Effector memory CD4-positive, alpha-beta T cell (primary cell): ENCODE data around the gene PTCD3.

Experiments used
- DNase-seq, 3 donors: peaks; one replicate each; pipeline ENCODE4 v3.0.0-alpha.2; 2020
- H3K27ac ChIP-seq: 2 replicates; pipeline ENCODE4 v1.7.0; 2013; ENCODE audit warnings: mild to moderate bottlenecking, low read length, moderate library complexity; ENCODE audit not compliant: insufficient read depth, poor library complexity, severe bottlenecking
- H3K27me3 ChIP-seq: replicated peaks from 2 replicates; pipeline ENCODE4 v1.7.0; 2013; ENCODE audit warnings: mild to moderate bottlenecking, low read length; ENCODE audit not compliant: insufficient read depth, control insufficient read depth, poor library complexity, severe bottlenecking
- H3K36me3 ChIP-seq: 2 replicates; pipeline ENCODE4 v1.7.0; 2013; ENCODE audit warnings: mild to moderate bottlenecking, low read length, moderate library complexity; ENCODE audit not compliant: control insufficient read depth, insufficient read depth
- H3K4me1 ChIP-seq: 2 replicates; pipeline ENCODE4 v1.7.0; 2013; ENCODE audit warnings: low read length, mild to moderate bottlenecking; ENCODE audit not compliant: control insufficient read depth, insufficient read depth, poor library complexity, severe bottlenecking
- H3K4me3 ChIP-seq: 2 replicates; pipeline ENCODE4 v1.7.0; 2013; ENCODE audit warnings: low read length, low read depth, mild to moderate bottlenecking; ENCODE audit not compliant: insufficient read depth, poor library complexity, severe bottlenecking
- H3K9me3 ChIP-seq: 2 replicates; pipeline ENCODE4 v1.7.0; 2013; ENCODE audit warnings: mild to moderate bottlenecking, low read length, moderate library complexity; ENCODE audit not compliant: control insufficient read depth

PTCD3 gene

DNA sequence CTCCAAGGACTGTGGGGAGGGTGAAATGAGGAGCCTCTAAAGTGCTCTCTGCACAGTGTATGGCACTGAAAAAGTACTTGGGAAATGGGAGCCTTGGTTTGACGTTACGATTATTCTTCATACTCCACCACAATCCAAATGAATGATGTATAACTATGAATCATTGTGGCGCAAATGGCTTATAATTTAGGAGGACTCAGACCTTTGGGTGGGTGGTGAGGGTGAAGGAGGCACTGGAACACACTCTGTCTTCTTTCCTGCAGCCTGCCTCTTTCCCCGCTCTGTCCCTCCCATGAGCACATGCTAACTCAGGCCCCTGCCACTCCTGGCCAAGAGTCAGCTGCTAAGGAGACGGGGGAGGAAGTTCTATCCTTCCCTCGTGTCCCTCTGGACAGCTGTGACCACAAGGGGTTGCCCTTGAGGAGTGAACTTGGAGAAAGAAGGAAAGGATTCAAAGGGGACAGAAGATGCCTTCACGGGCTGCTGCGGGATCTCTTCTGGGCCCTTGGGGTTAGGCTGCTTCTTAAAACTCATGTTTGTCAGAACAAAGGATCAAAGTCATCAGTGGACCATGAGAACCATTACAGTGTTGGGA is 36.8 kb upstream of the PTCD3 start:
- DNase-seq: no peak
- no peaks in the 10 kb centered on the region for H3K27me3 ChIP-seq
- no peak overlapping the region for H3K27ac ChIP-seq
- no peak overlapping the region for H3K4me3 ChIP-seq
- H3K4me1 ChIP-seq: peaks cover 10% of the 10 kb centered on the region
- no peaks in the 10 kb centered on the region for H3K9me3 ChIP-seq
- peaks cover 60% of the 10 kb centered on the region for H3K36me3 ChIP-seq

DNA sequence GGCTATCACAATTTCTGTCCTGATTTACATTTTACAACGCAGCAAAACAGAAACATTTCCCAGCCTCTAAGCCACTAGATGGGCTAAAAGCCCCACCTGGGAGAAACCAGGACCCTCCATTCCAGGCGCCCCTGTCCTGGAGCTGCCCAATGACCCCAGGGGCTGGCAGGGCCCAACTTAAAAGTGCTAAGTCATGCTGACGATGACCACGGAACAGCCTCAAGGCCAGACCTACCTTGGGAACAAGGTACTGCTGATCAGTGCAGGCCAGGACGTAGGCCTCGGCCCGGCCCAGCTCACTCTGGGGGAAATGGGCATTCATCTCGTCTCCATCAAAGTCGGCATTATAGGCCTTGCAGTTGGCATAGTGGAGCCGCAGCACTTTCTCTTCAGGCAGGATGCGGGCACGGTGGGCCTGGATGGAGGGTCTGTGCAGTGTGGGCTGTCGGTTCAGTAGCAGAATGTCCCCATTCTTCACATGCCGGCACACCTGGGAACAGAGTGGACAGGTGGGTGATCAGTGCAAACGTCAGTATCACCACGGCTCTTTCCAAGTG is 36.2 kb upstream of the PTCD3 start:
- H3K9me3 ChIP-seq: no peaks in the 10 kb centered on the region
- H3K36me3 ChIP-seq: peaks cover 54% of the 10 kb centered on the region
- no peak for DNase-seq
- H3K4me3 ChIP-seq: no peak overlapping the region
- no peak overlapping the region for H3K27ac ChIP-seq
- no peaks in the 10 kb centered on the region for H3K27me3 ChIP-seq
- peaks cover 10% of the 10 kb centered on the region for H3K4me1 ChIP-seq

DNA sequence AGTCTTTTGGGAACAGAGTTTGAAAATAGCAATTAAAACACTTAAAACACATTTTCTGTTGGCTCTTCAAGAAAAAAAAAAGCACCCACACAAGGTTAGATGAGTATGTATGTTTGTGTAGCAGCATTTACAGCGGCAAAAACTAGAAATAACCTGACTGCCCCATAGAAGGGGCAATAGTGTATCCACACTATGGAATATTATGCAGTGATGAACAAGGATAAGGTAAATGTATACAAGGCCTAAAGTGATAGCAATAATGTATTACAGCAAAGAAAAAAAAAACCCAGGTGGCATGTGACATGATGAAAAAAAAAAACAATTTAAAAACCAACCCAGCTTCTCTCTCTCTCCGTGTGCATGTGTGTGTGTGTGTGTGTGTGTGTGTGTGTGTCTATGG is 35.2 kb upstream of the PTCD3 start:
- peaks cover 10% of the 10 kb centered on the region for H3K4me1 ChIP-seq
- DNase-seq: no peak
- no peaks in the 10 kb centered on the region for H3K9me3 ChIP-seq
- H3K27ac ChIP-seq: no peak overlapping the region
- H3K36me3 ChIP-seq: peaks cover 44% of the 10 kb centered on the region
- H3K4me3 ChIP-seq: no peak overlapping the region
- no peaks in the 10 kb centered on the region for H3K27me3 ChIP-seq

DNA sequence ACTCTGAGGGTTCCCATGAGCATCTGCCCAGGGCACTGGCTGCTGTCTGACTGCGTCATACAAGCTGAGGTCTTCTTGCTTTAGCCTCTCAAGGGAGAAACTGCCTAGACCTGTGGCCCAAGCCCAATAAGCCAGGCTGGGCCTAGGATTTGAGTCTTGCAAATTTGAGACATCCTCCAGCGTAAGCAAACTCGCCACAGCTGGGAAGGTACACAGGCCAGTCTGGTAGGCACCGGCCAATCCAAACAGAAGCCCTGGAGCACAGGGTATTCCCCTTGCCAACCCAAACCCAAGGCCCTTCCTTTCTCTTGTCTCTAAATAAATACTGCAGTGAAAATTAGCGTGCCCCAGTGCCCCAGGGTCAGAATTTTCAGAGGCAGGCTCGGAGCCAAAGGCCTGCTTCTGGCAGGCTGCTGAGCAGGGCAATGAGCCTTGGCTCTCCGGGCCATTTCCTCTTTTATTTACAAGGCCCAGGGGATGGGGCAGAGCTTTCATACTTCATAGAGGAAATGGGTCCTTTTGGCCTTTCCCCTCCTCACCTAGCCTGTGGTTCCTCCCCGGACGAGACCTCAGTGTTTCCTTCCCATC is 33.7 kb upstream of the PTCD3 start:
- Histone ChIP-seq H3K9me3 (no peaks in the 10 kb centered on the region), H3K27me3 (no peaks in the 10 kb centered on the region), H3K4me1 (peaks cover 10% of the 10 kb centered on the region), H3K27ac (no peak overlapping the region), H3K4me3 (no peak overlapping the region), H3K36me3 (peaks cover 47% of the 10 kb centered on the region)
- DNase-seq: no peak

DNA sequence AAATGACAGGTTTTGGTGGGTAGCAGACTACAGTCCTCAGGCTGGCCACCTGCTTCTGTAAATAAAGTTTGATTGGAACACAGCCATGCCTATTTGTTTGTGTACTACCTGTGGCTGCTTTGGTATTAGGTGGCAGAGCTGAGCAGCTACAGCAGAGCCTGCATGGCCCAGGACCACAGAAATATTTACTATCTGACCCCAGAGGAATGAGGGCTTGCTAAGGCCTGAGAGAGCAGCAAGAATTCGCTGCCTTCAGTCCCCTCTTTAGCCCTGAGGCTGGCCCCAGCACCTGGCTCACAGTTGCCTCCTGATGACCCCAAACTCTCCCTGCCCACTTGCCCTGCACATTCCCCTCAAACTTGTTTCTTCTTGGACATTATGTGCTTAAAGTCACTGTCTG is 32.8 kb upstream of the PTCD3 start:
- Histone ChIP-seq H3K27ac (no peak overlapping the region), H3K4me3 (no peak overlapping the region), H3K4me1 (peaks cover 5% of the 10 kb centered on the region), H3K36me3 (peaks cover 54% of the 10 kb centered on the region), H3K27me3 (no peaks in the 10 kb centered on the region), H3K9me3 (no peaks in the 10 kb centered on the region)
- no peak for DNase-seq

DNA sequence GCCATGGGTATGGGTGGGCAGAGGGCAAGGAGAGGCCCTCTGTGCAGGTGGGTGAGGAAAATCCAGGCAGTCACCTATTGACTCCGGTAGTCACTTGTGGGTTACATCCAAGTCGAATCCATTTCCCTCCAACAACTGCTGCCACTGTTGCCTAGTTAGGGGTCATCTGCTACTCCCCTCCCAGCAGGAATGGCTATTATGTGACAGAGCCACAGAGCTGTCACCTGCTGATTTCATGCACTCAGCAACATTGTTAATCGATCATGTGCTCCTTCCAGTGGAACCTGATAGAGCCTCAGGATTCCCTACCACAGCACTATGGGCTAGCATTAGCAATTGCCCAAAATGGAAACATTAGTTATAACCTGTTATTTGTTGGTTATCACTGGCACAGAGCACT is 31.8 kb upstream of the PTCD3 start:
- H3K4me1 ChIP-seq: no peaks in the 10 kb centered on the region
- DNase-seq: no peak
- no peak overlapping the region for H3K27ac ChIP-seq
- H3K27me3 ChIP-seq: no peaks in the 10 kb centered on the region
- no peak overlapping the region for H3K4me3 ChIP-seq
- H3K9me3 ChIP-seq: no peaks in the 10 kb centered on the region
- H3K36me3 ChIP-seq: peaks cover 53% of the 10 kb centered on the region

DNA sequence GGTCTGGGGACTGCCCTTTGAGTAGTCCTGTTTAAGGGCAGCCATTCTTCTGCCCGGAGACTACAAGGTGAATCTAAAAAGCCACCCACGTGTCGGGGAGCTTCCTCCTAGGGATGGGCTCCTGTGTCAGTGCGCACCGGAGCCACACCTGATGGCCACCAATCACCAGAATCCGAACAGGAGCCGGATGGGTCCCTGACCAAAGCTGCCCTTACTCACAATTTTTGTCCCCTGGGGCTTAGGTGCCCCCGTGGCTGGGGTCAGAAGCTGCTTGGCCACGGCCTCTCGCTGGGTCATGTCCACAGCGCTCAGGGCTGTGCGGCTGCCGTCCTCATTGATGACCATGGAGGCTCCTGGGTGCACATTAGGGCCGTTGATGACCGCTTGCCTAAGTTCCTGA is 31.2 kb upstream of the PTCD3 start:
- DNase-seq: no peak
- H3K27ac ChIP-seq: no peak overlapping the region
- H3K27me3 ChIP-seq: no peaks in the 10 kb centered on the region
- H3K4me3 ChIP-seq: no peak overlapping the region
- H3K4me1 ChIP-seq: peaks cover 3% of the 10 kb centered on the region
- H3K36me3 ChIP-seq: peaks cover 48% of the 10 kb centered on the region
- H3K9me3 ChIP-seq: no peaks in the 10 kb centered on the region

DNA sequence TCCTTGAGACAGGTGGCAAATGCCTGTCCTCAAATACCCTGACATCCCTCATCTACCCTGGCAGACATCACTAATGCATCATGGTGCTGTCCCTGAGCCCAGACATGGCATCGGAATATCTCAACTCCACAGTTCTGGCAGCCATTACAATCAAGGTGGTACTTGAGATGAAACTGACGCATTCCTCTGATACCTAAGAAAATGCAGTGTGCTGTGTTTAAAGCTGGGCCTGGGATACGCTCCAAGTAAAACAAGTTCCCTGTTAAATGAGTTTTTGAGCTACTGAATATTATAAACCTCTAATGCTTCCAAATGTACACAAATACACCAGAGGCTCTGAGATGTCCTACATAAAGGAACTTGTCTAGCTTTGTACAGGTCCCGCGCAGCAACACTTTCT is 30.1 kb upstream of the PTCD3 start:
- Histone ChIP-seq H3K4me3 (no peak overlapping the region), H3K4me1 (peaks cover 12% of the 10 kb centered on the region), H3K36me3 (peaks cover 37% of the 10 kb centered on the region), H3K27me3 (no peaks in the 10 kb centered on the region), H3K27ac (no peak overlapping the region), H3K9me3 (no peaks in the 10 kb centered on the region)
- no peak for DNase-seq

DNA sequence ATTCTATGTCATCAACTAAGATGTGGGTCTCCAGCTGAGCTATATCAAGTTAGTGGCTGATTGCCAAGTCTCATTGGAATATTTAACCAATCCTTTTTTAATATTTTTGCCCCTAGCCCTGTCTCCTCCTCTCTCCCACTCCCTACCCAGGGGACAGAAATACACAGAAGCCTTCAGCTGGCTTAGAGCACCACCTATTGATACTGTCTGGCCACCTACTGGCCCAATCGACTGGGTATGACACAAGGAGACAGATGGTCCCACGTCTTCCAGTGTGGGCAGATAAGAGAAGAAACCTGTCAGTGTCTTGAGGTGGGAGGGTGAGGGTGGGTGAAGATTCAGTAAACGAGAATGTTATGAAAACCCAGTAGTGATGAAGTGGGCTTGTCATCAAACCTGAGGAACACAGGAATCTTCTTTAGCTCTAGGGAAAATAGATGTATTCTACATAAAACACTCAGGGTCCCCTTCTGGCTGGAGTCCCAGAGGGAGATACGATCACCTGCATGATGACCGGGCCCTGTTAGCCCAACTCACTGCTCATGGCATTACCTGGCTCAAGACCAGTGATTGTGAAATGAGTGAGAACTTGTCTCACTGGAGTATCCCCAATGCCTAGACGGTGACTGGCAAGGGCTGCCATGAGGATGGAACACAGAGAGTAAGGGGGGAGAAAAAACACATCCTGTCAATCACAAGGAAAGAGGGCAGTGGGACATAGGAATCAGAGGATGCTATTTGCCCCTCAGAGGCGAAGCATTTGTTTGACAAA is 27.1 kb upstream of the PTCD3 start:
- no peak overlapping the region for H3K4me3 ChIP-seq
- H3K36me3 ChIP-seq: peaks cover 20% of the 10 kb centered on the region
- no peak overlapping the region for H3K27ac ChIP-seq
- H3K9me3 ChIP-seq: no peaks in the 10 kb centered on the region
- peak in 1 of 3 donors; percentile 26 for DNase-seq
- H3K4me1 ChIP-seq: peaks cover 12% of the 10 kb centered on the region
- no peaks in the 10 kb centered on the region for H3K27me3 ChIP-seq
